Measurements from ENCODE around the gene MRO.

Gene MRO

GRCh38 chr18:50792885-50793284 lies 26.9 kb downstream of the MRO start:
- DNase-seq (ENCODE audit: extremely low spot score): no peak
- no peak for TF ChIP-seq CTCF (IDR thresholded peaks at IDR 0.05; ENCODE audit: control extremely low read depth, extremely low read depth, low read depth, missing control alignments)
- ChIA-PET CTCF (no interaction called here), POLR2A (no interaction called here)

GRCh38 chr18:50791599-50792438 lies 28.0 kb downstream of the MRO start:
- TF ChIP-seq CTCF (IDR thresholded peaks at IDR 0.05; ENCODE audit: control extremely low read depth, extremely low read depth, low read depth, missing control alignments): no peak
- DNase-seq (ENCODE audit: extremely low spot score): no peak
- POLR2A ChIA-PET: no interaction called here
- CTCF ChIA-PET: no interaction called here

GRCh38 chr18:50790948-50791347 lies 28.9 kb downstream of the MRO start:
- POLR2A ChIA-PET: no interaction called here
- TF ChIP-seq CTCF (IDR thresholded peaks at IDR 0.05; ENCODE audit: control extremely low read depth, extremely low read depth, low read depth, missing control alignments): no peak
- CTCF ChIA-PET: no interaction called here
- no peak for DNase-seq (ENCODE audit: extremely low spot score)

GRCh38 chr18:50790241-50790640 lies 29.6 kb downstream of the MRO start:
- DNase-seq (ENCODE audit: extremely low spot score): no peak
- POLR2A ChIA-PET: no interaction called here
- CTCF ChIA-PET: interaction anchor here (2.9 kb wide), 1 partner anchor 17 kb away, joined by 8 read pairs; no protein-coding TSS in a partner anchor
- TF ChIP-seq CTCF (IDR thresholded peaks at IDR 0.05; ENCODE audit: control extremely low read depth, extremely low read depth, low read depth, missing control alignments): no peak

GRCh38 chr18:50788284-50788683 lies 31.5 kb downstream of the MRO start:
- CTCF ChIA-PET: interaction anchor here (0.8 to 2.9 kb wide), 2 partner anchors 10 to 19 kb away, joined by 3 to 8 read pairs; no protein-coding TSS in a partner anchor
- POLR2A ChIA-PET: no interaction called here
- TF ChIP-seq CTCF (IDR thresholded peaks at IDR 0.05; ENCODE audit: control extremely low read depth, extremely low read depth, low read depth, missing control alignments): no peak
- DNase-seq (ENCODE audit: extremely low spot score): no peak

- CTCF ChIA-PET: no interaction called here
- POLR2A ChIA-PET: no interaction called here
- no peak for DNase-seq (ENCODE audit: extremely low spot score)
- no peak for TF ChIP-seq CTCF (IDR thresholded peaks at IDR 0.05; ENCODE audit: control extremely low read depth, extremely low read depth, low read depth, missing control alignments)
Measured at GRCh38 chr18:50786864-50787263, 33.0 kb downstream of the MRO start.
